ENCODE results near the gene RGS3. TPM values are rescaled to one million over a fixed set of nuclear protein-coding genes. Genes with fewer than 3 reads are reported as not detected.

The RGS3 gene
- total RNA-seq, 1 experiment from 2014 or later: 71.1 TPM

- DNase-seq: no peak
- Histone ChIP-seq H3K4me3 (ENCODE audit: low read depth, low read length) (no peak overlapping the region), H3K36me3 (ENCODE audit: control insufficient read depth, insufficient read depth, low read length) (no peaks in the 10 kb centered on the region), H3K27me3 (replicated peaks; ENCODE audit: control insufficient read depth, insufficient read depth, low read length) (no peaks in the 10 kb centered on the region), H3K4me1 (no peaks in the 10 kb centered on the region), H3K9me3 (no peaks in the 10 kb centered on the region)
- ChIA-PET CTCF (no interaction called here), POLR2A (no interaction called here)
- no TSS peak for BruUV-seq (replicated peaks)
- no peak for TF ChIP-seq CTCF (IDR thresholded peaks at IDR 0.05; ENCODE audit: insufficient read depth in 1 of 2, low read depth in 1 of 2, low read length in 1 of 2, severe bottlenecking in 1 of 2, unreplicated experiment in 1 of 2)
- Mint-ChIP-seq H3K27me3 (ENCODE audit: insufficient read depth, unreplicated experiment) (no peaks in the 10 kb centered on the region), H3K9me3 (ENCODE audit: unreplicated experiment) (no peaks in the 10 kb centered on the region), H3K36me3 (ENCODE audit: insufficient read depth, unreplicated experiment) (no peaks in the 10 kb centered on the region), H3K4me3 (ENCODE audit: unreplicated experiment) (no peak overlapping the region), H3K4me1 (ENCODE audit: low read depth, unreplicated experiment) (no peaks in the 10 kb centered on the region), H3K27ac (ENCODE audit: unreplicated experiment) (no peak overlapping the region)
- intact Hi-C loops (cut with micrococcal nuclease; ENCODE audit: unreplicated experiment): no loop called here
These were observed 41.8 kb upstream of the RGS3 start for GRCh38 chr9:113421726-113422125.

- no peaks in the 10 kb centered on the region for H3K9me3 ChIP-seq
- intact Hi-C loops (cut with micrococcal nuclease; ENCODE audit: unreplicated experiment): no loop called here
- Mint-ChIP-seq H3K4me1 (ENCODE audit: low read depth, unreplicated experiment) (no peaks in the 10 kb centered on the region), H3K9me3 (ENCODE audit: unreplicated experiment) (no peaks in the 10 kb centered on the region), H3K27me3 (ENCODE audit: insufficient read depth, unreplicated experiment) (no peaks in the 10 kb centered on the region), H3K36me3 (ENCODE audit: insufficient read depth, unreplicated experiment) (no peaks in the 10 kb centered on the region), H3K27ac (ENCODE audit: unreplicated experiment) (no peak overlapping the region), H3K4me3 (ENCODE audit: unreplicated experiment) (no peak overlapping the region)
- POLR2A ChIA-PET: no interaction called here
- CTCF ChIA-PET: no interaction called here
- no peaks in the 10 kb centered on the region for H3K27me3 ChIP-seq (replicated peaks; ENCODE audit: control insufficient read depth, insufficient read depth, low read length)
- no peak overlapping the region for H3K4me3 ChIP-seq (ENCODE audit: low read depth, low read length)
- no peaks in the 10 kb centered on the region for H3K4me1 ChIP-seq
- BruUV-seq (replicated peaks): no TSS peak
- no peak for TF ChIP-seq CTCF (IDR thresholded peaks at IDR 0.05; ENCODE audit: insufficient read depth in 1 of 2, low read depth in 1 of 2, low read length in 1 of 2, severe bottlenecking in 1 of 2, unreplicated experiment in 1 of 2)
- no peaks in the 10 kb centered on the region for H3K36me3 ChIP-seq (ENCODE audit: control insufficient read depth, insufficient read depth, low read length)
- no peak for DNase-seq
These were observed 38.5 kb upstream of the RGS3 start for GRCh38 chr9:113425072-113425471.

GRCh38 chr9:113426701-113427100 lies 36.8 kb upstream of the RGS3 start:
- Histone ChIP-seq H3K9me3 (no peaks in the 10 kb centered on the region), H3K36me3 (ENCODE audit: control insufficient read depth, insufficient read depth, low read length) (no peaks in the 10 kb centered on the region), H3K4me3 (ENCODE audit: low read depth, low read length) (no peak overlapping the region), H3K4me1 (no peaks in the 10 kb centered on the region), H3K27me3 (replicated peaks; ENCODE audit: control insufficient read depth, insufficient read depth, low read length) (no peaks in the 10 kb centered on the region)
- BruUV-seq (replicated peaks): no TSS peak
- CTCF ChIA-PET: no interaction called here
- Mint-ChIP-seq H3K27me3 (ENCODE audit: insufficient read depth, unreplicated experiment) (no peaks in the 10 kb centered on the region), H3K4me1 (ENCODE audit: low read depth, unreplicated experiment) (no peaks in the 10 kb centered on the region), H3K9me3 (ENCODE audit: unreplicated experiment) (no peaks in the 10 kb centered on the region), H3K36me3 (ENCODE audit: insufficient read depth, unreplicated experiment) (no peaks in the 10 kb centered on the region), H3K4me3 (ENCODE audit: unreplicated experiment) (no peak overlapping the region), H3K27ac (ENCODE audit: unreplicated experiment) (peak overlapping the region; percentile 29)
- DNase-seq: no peak
- POLR2A ChIA-PET: interaction anchor here (1.2 kb wide), 1 partner anchor 16 kb away, joined by 3 read pairs; the partner anchor contains the start of genes C9orf43 and POLE3
- TF ChIP-seq CTCF (IDR thresholded peaks at IDR 0.05; ENCODE audit: insufficient read depth in 1 of 2, low read depth in 1 of 2, low read length in 1 of 2, severe bottlenecking in 1 of 2, unreplicated experiment in 1 of 2): no peak
- intact Hi-C loops (cut with micrococcal nuclease; ENCODE audit: unreplicated experiment): no loop called here
